Smooth muscle cell of the coronary artery (primary cell): ENCODE measurements around the gene LINC00305. TPM values are rescaled to one million over a fixed set of nuclear protein-coding genes. Genes with fewer than 3 reads are reported as not detected.

Experiments used
- total RNA-seq: library from RNA; depleted of rRNA; stranded (reverse); fragments of >200 nt; gene quantifications from 2 replicates; pipeline ENCODE4 v1.2.3, GENCODE V29; 2014; ENCODE audit warnings: low replicate concordance

LINC00305 gene
- total RNA-seq, result not detected in 2 replicates

GRCh38 chr18:64148988-64149387 lies at the start of gene LINC00305:
Gene LINC00305, minus strand, starts transcription at chr18:64149088.

Other genes with a start within 250 kb of the LINC00305 start
- not detected in 2 replicates for gene SERPINB10, start 241.1 kb downstream of the LINC00305 start, total RNA-seq
- not detected in 2 replicates for gene HMSD, start 199.8 kb downstream of the LINC00305 start, total RNA-seq
- gene SERPINB8, start 179.0 kb downstream of the LINC00305 start, total RNA-seq, result 6.6 and 7.4 TPM in 2 replicates